Keratinocyte (primary cell): ENCODE measurements around the gene EVL. TPM values are rescaled to one million over a fixed set of nuclear protein-coding genes. Genes with fewer than 3 reads are reported as not detected.
"Not testable (repeated sequence)": the region's sequence is repeated elsewhere in the genome, so short reads cannot be mapped to it uniquely, and the experiment has no call there.

ENCODE experiments used
- DNase-seq: peaks from one replicate; pipeline ENCODE4 v3.0.0-alpha.2; 2011; ENCODE audit warnings: low read depth, missing footprints, low spot score
- FAIRE-seq: peaks from 2 replicates; lab custom pipeline; 2011; peaks lifted over from hg19 to GRCh38; lab: Jason Lieb, UNC
- H2AFZ ChIP-seq: 2 replicates; pipeline ENCODE4 v1.6.0; 2012; ENCODE audit warnings: low read length, control low read depth, inconsistent platforms; ENCODE audit not compliant: control insufficient read depth
- H3K27ac ChIP-seq: 2 replicates; pipeline ENCODE4 v1.5.1; 2011; ENCODE audit warnings: low read length; ENCODE audit not compliant: control insufficient read depth, insufficient read depth
- H3K27me3 ChIP-seq: 3 replicates; pipeline ENCODE4 v1.6.0; 2011; ENCODE audit warnings: low read length; ENCODE audit not compliant: control insufficient read depth, insufficient read depth; ENCODE audit errors: extremely low read depth
- H3K36me3 ChIP-seq, 2 experiments: 2 replicates in 1 of 2; 3 replicates in 1 of 2; pipeline ENCODE4 v1.5.1; 2011; ENCODE audit warnings: low read length in 2 of 2, mild to moderate bottlenecking in 1 of 2; ENCODE audit not compliant: control insufficient read depth in 2 of 2, insufficient read depth in 2 of 2; ENCODE audit errors: extremely low read depth in 1 of 2
- H3K4me1 ChIP-seq: 3 replicates; pipeline ENCODE4 v1.5.1; 2011; ENCODE audit warnings: low read length; ENCODE audit not compliant: control insufficient read depth, insufficient read depth; ENCODE audit errors: extremely low read depth
- H3K4me2 ChIP-seq: 3 replicates; pipeline ENCODE4 v1.6.0; 2011; ENCODE audit warnings: low read depth, low read length; ENCODE audit not compliant: control insufficient read depth, insufficient read depth; ENCODE audit errors: extremely low read depth
- H3K4me3 ChIP-seq, 3 experiments: fragments of 200-600 bp in 1 of 3; sonication (generic) in 1 of 3; 2 replicates in 2 of 3; 3 replicates in 1 of 3; pipeline ENCODE4 v1.5.1; 2011 to 2016; ENCODE audit warnings: low read length in 3 of 3, mild to moderate bottlenecking in 3 of 3, control low read depth in 2 of 3, inconsistent platforms in 1 of 3, low read depth in 1 of 3, mixed read lengths in 1 of 3, mixed run types in 1 of 3, moderate library complexity in 1 of 3; ENCODE audit not compliant: control insufficient read depth in 2 of 3, insufficient read depth in 2 of 3; ENCODE audit errors: extremely low read depth in 1 of 3
- H3K79me2 ChIP-seq: 2 replicates; pipeline ENCODE4 v1.6.0; 2012; ENCODE audit warnings: low read length; ENCODE audit not compliant: control insufficient read depth, insufficient read depth
- H3K9ac ChIP-seq: 3 replicates; pipeline ENCODE4 v1.6.0; 2011; ENCODE audit warnings: low read length; ENCODE audit not compliant: control insufficient read depth, insufficient read depth; ENCODE audit errors: extremely low read depth
- H3K9me1 ChIP-seq: 3 replicates; pipeline ENCODE4 v1.6.0; 2011; ENCODE audit warnings: low read length; ENCODE audit not compliant: control insufficient read depth, insufficient read depth; ENCODE audit errors: extremely low read depth
- H3K9me3 ChIP-seq: 2 replicates; pipeline ENCODE4 v1.5.1; 2012; ENCODE audit warnings: low read depth, low read length; ENCODE audit not compliant: control insufficient read depth
- H4K20me1 ChIP-seq: 3 replicates; pipeline ENCODE4 v1.6.0; 2011; ENCODE audit warnings: low read length; ENCODE audit not compliant: control insufficient read depth, insufficient read depth; ENCODE audit errors: extremely low read depth
- CTCF ChIP-seq, 3 experiments: IDR thresholded peaks in 1 of 3; conservative IDR thresholded peaks in 1 of 3; optimal IDR thresholded peaks in 1 of 3; 2 replicates in 2 of 3; 3 replicates in 1 of 3; pipeline versions ENCODE3 to v1.5.1; 2011; ENCODE audit warnings: low read length in 3 of 3, mild to moderate bottlenecking in 3 of 3, moderate library complexity in 2 of 3, control low read depth in 1 of 3, inconsistent platforms in 1 of 3; ENCODE audit not compliant: insufficient read depth in 2 of 3; ENCODE audit errors: extremely low read depth in 1 of 3
- EZH2 ChIP-seq: IDR thresholded peaks from one replicate; pipeline ENCODE4 v1.6.1; 2012; ENCODE audit warnings: inconsistent platforms, mild to moderate bottlenecking, low read length, moderate library complexity
- dilution Hi-C: fragments of 300-500 bp; cut with MboI; formaldehyde crosslinking; loops from one replicate; pipeline ENCODE4 v1.7.0; 2020; ENCODE audit warnings: low sequenced_read_pairs; ENCODE audit not compliant: extremely low pct_ligation_motif_present
- polyA plus RNA-seq, 5 experiments: library from polyadenylated mRNA; depleted of rRNA in 3 of 5; stranded (reverse) in 3 of 5; stranded (forward) in 1 of 5; unstranded in 1 of 5; fragments of >200 nt; gene quantifications; 1 replicate in 1 of 5; 2 replicates in 3 of 5; 3 replicates in 1 of 5; pipeline versions ENCODE4 v1.2.1 to v1.2.3, GENCODE V29; 2011 to 2012; ENCODE audit warnings: missing spikeins in 2 of 5, low read depth in 1 of 5, low replicate concordance in 1 of 5

The EVL gene
- polyA plus RNA-seq, 1 donor (not counting 4 experiments of a cell fraction or from before 2014, with no cell fraction given): 12.0 TPM

GRCh38 chr14:100063314-100063941, 1.8 kb upstream of the EVL start:
- dilution Hi-C loops: no loop called here
- Histone ChIP-seq H3K9me3 (no peaks in the 10 kb centered on the region), H3K4me1 (peaks cover 25% of the 10 kb centered on the region), H3K27me3 (no peaks in the 10 kb centered on the region), H3K36me3 (no peaks in the 10 kb centered on the region), H4K20me1 (no peaks in the 10 kb centered on the region), H3K4me3 (no peak overlapping the region), H2AFZ (no peak overlapping the region), H3K79me2 (no peaks in the 10 kb centered on the region), H3K9ac (no peak overlapping the region), H3K4me2 (no peak overlapping the region), H3K27ac (no peak overlapping the region), H3K9me1 (no peaks in the 10 kb centered on the region)
- TF ChIP-seq EZH2: no peak
- no peak for TF ChIP-seq CTCF (optimal IDR thresholded peaks at IDR 0.05 in 1 of 3, IDR thresholded peaks at IDR 0.05 in 1 of 3, conservative IDR thresholded peaks at IDR 0.05 in 1 of 3; ENCODE audit: extremely low read depth in 1 of 3, insufficient read depth in 2 of 3, low read length in 3 of 3)
- no peak for DNase-seq
- FAIRE-seq: no peak

GRCh38 chr14:100064335-100065092, 708 bp upstream of the EVL start:
- dilution Hi-C loops, FAIRE-seq, H3K27me3 ChIP-seq, H3K9me3 ChIP-seq, H2AFZ ChIP-seq, DNase-seq, H3K9ac ChIP-seq, H4K20me1 ChIP-seq, H3K9me1 ChIP-seq, H3K4me3 ChIP-seq, H3K27ac ChIP-seq, H3K36me3 ChIP-seq, H3K79me2 ChIP-seq, H3K4me2 ChIP-seq: not testable (repeated sequence)
- H3K4me1 ChIP-seq: peaks cover 24% of the 10 kb centered on the region
